PFSK-1 (cell line): ENCODE data around the gene CEP57L1.

Experiments
- FOXP2 ChIP-seq: optimal IDR thresholded peaks from 2 replicates; pipeline ENCODE3; 2011; ENCODE audit warnings: borderline replicate concordance, control low read depth, inconsistent platforms; ENCODE audit not compliant: insufficient read depth; ENCODE audit errors: extremely low read length, extremely low read depth
- POLR2AphosphoS5 ChIP-seq: IDR thresholded peaks from 2 replicates; pipeline ENCODE4 v1.6.1; 2012; ENCODE audit warnings: low read depth, mild to moderate bottlenecking, control low read depth, low read length, moderate library complexity
- REST ChIP-seq, 2 experiments: IDR thresholded peaks; 2 replicates each; pipeline versions ENCODE4 v1.6.1 to v1.8.0; 2011 to 2012; ENCODE audit warnings: low read depth in 2 of 2, low read length in 2 of 2, control low read depth in 1 of 2, inconsistent platforms in 1 of 2, mild to moderate bottlenecking in 1 of 2, moderate library complexity in 1 of 2; ENCODE audit not compliant: insufficient read depth in 1 of 2
- SIN3A ChIP-seq: IDR thresholded peaks from 2 replicates; pipeline ENCODE4 v1.6.1; 2012; ENCODE audit warnings: mild to moderate bottlenecking, low read length, moderate library complexity, borderline replicate concordance; ENCODE audit not compliant: insufficient read depth
- TAF1 ChIP-seq: IDR thresholded peaks from 2 replicates; pipeline ENCODE4 v1.6.1; 2012; ENCODE audit warnings: low read length, control low read depth, borderline replicate concordance; ENCODE audit not compliant: insufficient read depth

CEP57L1 gene

GRCh38 chr6:109095835-109096084 is 453 bp downstream of the CEP57L1 start:
- TF ChIP-seq POLR2AphosphoS5 (no peak), REST (IDR thresholded peaks at IDR 0.05; ENCODE audit: insufficient read depth in 1 of 2, low read depth in 2 of 2, low read length in 2 of 2) (no peak)

GRCh38 chr6:109096208-109096607 is 901 bp downstream of the CEP57L1 start:
- TF ChIP-seq SIN3A (no peak), FOXP2 (no peak), POLR2AphosphoS5 (no peak), REST (IDR thresholded peaks at IDR 0.05; ENCODE audit: insufficient read depth in 1 of 2, low read depth in 2 of 2, low read length in 2 of 2) (no peak), TAF1 (no peak)

- TF ChIP-seq POLR2AphosphoS5 (no peak), REST (IDR thresholded peaks at IDR 0.05; ENCODE audit: insufficient read depth in 1 of 2, low read depth in 2 of 2, low read length in 2 of 2) (no peak), TAF1 (no peak), FOXP2 (no peak), SIN3A (no peak)
Observed at GRCh38 chr6:109097661-109098060, 2.4 kb downstream of the CEP57L1 start.

GRCh38 chr6:109102762-109103161 is 7.5 kb downstream of the CEP57L1 start:
- TF ChIP-seq SIN3A, result no peak
- TF ChIP-seq FOXP2, result no peak
- no peak for TF ChIP-seq TAF1
- TF ChIP-seq POLR2AphosphoS5, result no peak
- no peak for TF ChIP-seq REST (IDR thresholded peaks at IDR 0.05; ENCODE audit: insufficient read depth in 1 of 2, low read depth in 2 of 2, low read length in 2 of 2)

DNA sequence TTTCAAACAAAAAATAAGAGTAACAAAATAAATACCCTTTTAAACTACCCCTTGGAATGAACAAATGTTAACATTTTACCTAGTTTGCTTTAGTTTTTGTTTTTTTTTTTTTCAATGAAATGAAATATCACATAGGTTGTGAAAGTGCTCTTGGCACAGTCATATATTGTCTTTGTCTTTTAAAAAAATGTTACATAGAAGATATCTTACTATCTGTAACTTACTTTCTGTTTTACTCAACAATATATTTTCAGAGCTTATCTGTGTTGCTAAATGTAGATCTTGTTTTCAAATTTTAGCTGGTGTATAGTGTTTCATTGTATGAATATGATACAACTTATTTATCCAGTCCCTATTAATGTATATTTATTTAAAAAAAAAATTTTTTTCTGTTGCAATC is 8.6 kb downstream of the CEP57L1 start:
- TF ChIP-seq POLR2AphosphoS5 (no peak), FOXP2 (no peak), TAF1 (no peak), SIN3A (no peak), REST (IDR thresholded peaks at IDR 0.05; ENCODE audit: insufficient read depth in 1 of 2, low read depth in 2 of 2, low read length in 2 of 2) (no peak)
